Stimulated activated CD4-positive, alpha-beta T cell treated with anti-CD3 and anti-CD28 coated beads, Interleukin-12 subunit alpha, Interleukin-12 subunit beta, amount 100 ng/mL, for 4 hours (primary cell): ENCODE measurements around the gene GSTA5.
"Not testable (repeated sequence)": the region's sequence is repeated elsewhere in the genome, so short reads cannot be mapped to it uniquely, and the experiment has no call there.

Experiments
- DNase-seq: peaks from one replicate; pipeline ENCODE4 v3.0.0-alpha.2; 2020

GSTA5 gene

DNA sequence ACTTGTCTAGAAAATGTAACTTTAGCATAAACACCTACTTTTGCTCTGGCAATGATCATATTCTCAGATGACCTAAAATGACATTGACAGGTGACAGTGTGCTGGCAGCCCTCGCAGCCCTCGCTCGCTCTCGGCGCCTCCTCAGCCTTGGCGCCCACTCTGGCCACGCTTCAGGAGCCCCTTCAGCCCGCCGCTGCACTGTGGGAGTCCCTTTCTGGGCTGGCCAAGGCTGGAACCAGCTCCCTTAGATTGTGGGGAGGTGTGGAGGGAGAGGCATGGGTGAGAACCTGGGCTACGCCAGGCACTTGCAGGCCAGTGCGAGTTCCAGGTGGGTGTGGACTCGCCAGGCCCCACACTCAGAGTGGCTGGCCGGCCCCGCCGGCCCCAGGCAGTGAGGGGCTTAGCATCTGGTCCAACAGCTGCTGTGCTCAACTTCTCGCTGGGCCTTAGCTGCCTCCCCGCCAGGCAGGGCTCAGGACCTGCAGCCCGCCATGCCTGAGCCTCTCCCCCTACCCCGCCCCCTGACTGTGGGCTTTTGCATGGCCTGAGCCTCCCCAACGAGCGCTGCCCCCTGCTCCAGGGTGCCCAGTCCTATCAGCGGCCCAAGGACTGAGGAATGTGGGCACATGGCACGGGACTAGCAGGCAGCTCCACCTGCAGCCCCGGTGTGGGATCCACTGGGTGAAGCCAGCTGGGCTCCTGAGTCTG, 54.2 kb downstream of the GSTA5 start:
- no peak for DNase-seq

DNA sequence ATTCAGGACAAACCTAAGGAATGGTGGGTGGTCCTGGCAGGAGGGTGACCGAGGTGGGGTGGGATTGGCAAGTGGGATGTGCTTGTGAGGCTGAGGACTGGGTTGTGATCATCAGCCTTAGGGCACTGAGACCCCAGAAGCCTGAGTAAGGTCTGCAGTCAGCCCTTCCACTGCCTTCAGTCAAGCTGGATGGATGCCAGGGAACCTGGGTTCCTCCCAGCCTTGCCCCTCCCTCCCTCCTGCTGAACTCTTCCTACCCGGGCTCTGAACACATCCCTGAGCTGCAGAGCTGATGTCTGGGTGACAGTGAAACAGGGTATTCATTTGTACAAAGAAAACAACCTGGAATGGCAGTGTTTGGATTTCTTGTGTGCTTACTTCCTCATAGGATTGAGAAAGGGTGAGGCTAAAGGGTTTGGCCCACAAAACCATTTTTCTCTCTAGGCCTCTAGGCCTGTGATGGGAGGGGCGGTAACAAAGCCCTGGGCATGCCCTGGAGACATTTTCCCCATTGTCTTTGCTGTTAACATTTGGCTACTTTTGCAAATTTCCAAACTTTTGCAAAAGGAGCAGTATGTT, 57.8 kb downstream of the GSTA5 start:
- DNase-seq = not testable (repeated sequence)

DNA sequence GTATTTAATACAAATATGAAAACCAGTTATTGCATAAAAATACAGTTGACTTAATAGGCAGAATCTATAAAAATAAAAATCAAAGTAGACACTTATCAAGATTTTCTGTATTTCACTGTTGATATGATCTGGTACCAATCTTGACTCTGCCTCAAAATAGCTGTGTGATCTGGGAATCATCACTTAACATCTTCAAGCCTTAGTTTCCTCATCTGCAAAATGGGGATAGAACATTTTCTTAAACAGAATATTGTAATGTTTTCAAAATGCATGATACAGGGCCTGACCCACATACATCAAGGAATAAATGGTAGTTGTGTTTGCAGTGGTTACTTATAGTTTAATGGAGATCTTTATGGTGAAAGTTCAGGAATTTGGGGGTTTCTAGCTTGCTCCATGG, 58.4 kb downstream of the GSTA5 start:
- DNase-seq = not testable (repeated sequence)
